Activated T-cell treated with anti-CD3 and anti-CD28 coated beads, Interleukin-2, amount 50 U/mL, for 24 hours (primary cell): ENCODE measurements around the gene OR2B6.
"Not testable (repeated sequence)": the region's sequence is repeated elsewhere in the genome, so short reads cannot be mapped to it uniquely, and the experiment has no call there.

Experiments used
- DNase-seq: peaks from one replicate; pipeline ENCODE4 v3.0.0-alpha.2; 2020
- H3K27ac Mint-ChIP-seq: 2 replicates; pipeline ENCODE4 v1.8.0; 2020; ENCODE audit warnings: mild to moderate bottlenecking, mixed read lengths
- H3K27me3 Mint-ChIP-seq: 2 replicates; pipeline ENCODE4 v1.8.0; 2020; ENCODE audit warnings: mixed read lengths
- H3K36me3 Mint-ChIP-seq: 2 replicates; pipeline ENCODE4 v1.8.0; 2020; ENCODE audit warnings: low read depth, mixed read lengths
- H3K4me1 Mint-ChIP-seq: 2 replicates; pipeline ENCODE4 v1.8.0; 2020; ENCODE audit warnings: low read depth, mixed read lengths
- H3K4me3 Mint-ChIP-seq: 2 replicates; pipeline ENCODE4 v1.8.0; 2020; ENCODE audit warnings: mild to moderate bottlenecking, moderate library complexity, mixed read lengths
- H3K9me3 Mint-ChIP-seq: 2 replicates; pipeline ENCODE4 v1.8.0; 2020; ENCODE audit warnings: mixed read lengths

The OR2B6 gene

GRCh38 chr6:27956941-27957340, at the start of gene OR2B6:
Gene OR2B6 (plus strand): TSS chr6:27957241. CDS start chr6:27957241, 0 bp downstream.
- no peak within 1 kb of the TSS for H3K4me3 Mint-ChIP-seq
- H3K36me3 Mint-ChIP-seq = no peaks in the 10 kb centered on the region
- DNase-seq = no peak
- no peaks in the 10 kb centered on the region for H3K4me1 Mint-ChIP-seq
- no peaks in the 10 kb centered on the region for H3K9me3 Mint-ChIP-seq
- H3K27me3 Mint-ChIP-seq = peaks cover 57% of the 10 kb centered on the region
- H3K27ac Mint-ChIP-seq = no peak within 1 kb of the TSS

GRCh38 chr6:27908017-27908416, 49.0 kb upstream of the OR2B6 start:
- Mint-ChIP-seq H3K9me3 (no peaks in the 10 kb centered on the region), H3K36me3 (no peaks in the 10 kb centered on the region)

GRCh38 chr6:27911956-27912446, 45.0 kb upstream of the OR2B6 start, which contains the start of gene OR2B2:
Gene OR2B2 (minus strand): TSS chr6:27912396. CDS start chr6:27912319, 77 bp downstream.
- Mint-ChIP-seq H3K4me1 (peaks cover 5% of the 10 kb centered on the region), H3K36me3 (no peaks in the 10 kb centered on the region), H3K27me3 (peaks cover 27% of the 10 kb centered on the region), H3K4me3 (no peak within 1 kb of the TSS), H3K27ac (no peak within 1 kb of the TSS), H3K9me3 (no peaks in the 10 kb centered on the region)
- DNase-seq = no peak

More at GRCh38 chr6:27908017-27908416, 49.0 kb upstream of the OR2B6 start:
- peaks cover 21% of the 10 kb centered on the region for H3K27me3 Mint-ChIP-seq
- peaks cover 9% of the 10 kb centered on the region for H3K4me1 Mint-ChIP-seq
- no peak overlapping the region for H3K4me3 Mint-ChIP-seq
- no peak for DNase-seq
- H3K27ac Mint-ChIP-seq = no peak overlapping the region

- no peak overlapping the region for H3K4me3 Mint-ChIP-seq
- H3K27me3 Mint-ChIP-seq = peaks cover 29% of the 10 kb centered on the region
- no peak overlapping the region for H3K27ac Mint-ChIP-seq
- no peaks in the 10 kb centered on the region for H3K36me3 Mint-ChIP-seq
- H3K4me1 Mint-ChIP-seq = no peaks in the 10 kb centered on the region
- no peaks in the 10 kb centered on the region for H3K9me3 Mint-ChIP-seq
- no peak for DNase-seq
Measured at GRCh38 chr6:27922949-27923348, 34.1 kb upstream of the OR2B6 start.

DNA sequence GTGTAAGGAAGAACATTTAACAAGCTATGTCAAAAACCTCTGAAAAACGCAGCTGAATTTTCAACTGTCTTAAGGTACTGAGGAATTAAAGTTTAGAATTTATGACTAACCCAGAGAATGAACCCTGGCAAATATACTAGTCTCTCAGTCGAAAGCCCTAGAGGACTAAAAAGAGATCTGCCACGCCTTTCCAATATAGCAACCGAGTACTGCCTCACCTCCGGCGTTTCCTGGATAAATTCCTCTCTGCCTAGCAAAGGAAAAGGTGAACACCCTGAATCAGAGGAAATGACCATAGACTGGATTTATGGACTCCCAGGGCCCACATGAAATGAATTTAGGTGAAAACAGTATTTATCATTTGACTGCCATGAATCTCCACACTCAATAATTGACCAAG, 32.9 kb upstream of the OR2B6 start:
- H3K27ac Mint-ChIP-seq = no peak overlapping the region
- H3K4me1 Mint-ChIP-seq = no peaks in the 10 kb centered on the region
- peaks cover 40% of the 10 kb centered on the region for H3K27me3 Mint-ChIP-seq
- no peaks in the 10 kb centered on the region for H3K36me3 Mint-ChIP-seq
- no peak for DNase-seq
- no peaks in the 10 kb centered on the region for H3K9me3 Mint-ChIP-seq
- H3K4me3 Mint-ChIP-seq = no peak overlapping the region

DNA sequence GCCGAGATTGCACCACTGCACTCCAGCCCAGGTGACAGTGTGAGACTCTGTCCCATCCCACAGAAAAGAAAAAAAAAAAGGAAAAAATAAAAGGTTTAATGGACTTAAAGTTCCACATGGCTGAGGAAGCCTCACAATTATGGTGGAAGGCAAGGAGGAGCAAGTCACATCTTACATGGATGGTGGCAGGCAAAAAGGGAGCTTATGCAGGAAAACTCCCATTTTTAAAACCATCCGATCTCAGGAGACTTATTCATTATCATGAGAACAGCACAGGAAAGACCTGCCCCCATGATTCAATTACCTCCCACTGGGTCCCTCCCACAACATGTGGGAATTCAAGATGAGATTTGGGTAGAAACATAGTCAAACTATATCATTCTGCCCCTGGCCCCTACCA, 29.0 kb upstream of the OR2B6 start:
- H3K36me3 Mint-ChIP-seq, H3K4me1 Mint-ChIP-seq, DNase-seq, H3K9me3 Mint-ChIP-seq, H3K27ac Mint-ChIP-seq, H3K4me3 Mint-ChIP-seq: not testable (repeated sequence)
- H3K27me3 Mint-ChIP-seq = peaks cover 42% of the 10 kb centered on the region

DNA sequence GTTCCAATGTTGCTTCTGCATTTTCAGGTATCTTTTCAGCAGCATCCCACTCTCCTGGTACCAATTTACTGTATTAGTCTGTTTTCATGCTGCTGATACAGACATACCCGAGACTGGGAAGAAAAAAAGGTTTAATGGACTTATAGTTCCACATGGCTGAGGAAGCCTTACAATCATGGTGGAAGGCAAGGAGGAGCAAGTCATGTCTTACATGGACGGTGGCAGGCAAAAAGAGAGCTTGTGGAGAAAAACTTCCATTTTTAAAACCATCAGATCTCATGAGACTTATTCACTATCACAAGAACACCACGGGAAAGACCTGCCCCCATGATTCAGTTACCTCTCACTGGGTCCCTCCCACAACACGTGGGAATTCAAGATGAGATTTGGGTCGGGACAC, 27.1 kb upstream of the OR2B6 start:
- H3K27me3 Mint-ChIP-seq = peaks cover 43% of the 10 kb centered on the region
- not testable (repeated sequence) for H3K4me3 Mint-ChIP-seq, H3K27ac Mint-ChIP-seq, DNase-seq, H3K36me3 Mint-ChIP-seq, H3K9me3 Mint-ChIP-seq, H3K4me1 Mint-ChIP-seq

DNA sequence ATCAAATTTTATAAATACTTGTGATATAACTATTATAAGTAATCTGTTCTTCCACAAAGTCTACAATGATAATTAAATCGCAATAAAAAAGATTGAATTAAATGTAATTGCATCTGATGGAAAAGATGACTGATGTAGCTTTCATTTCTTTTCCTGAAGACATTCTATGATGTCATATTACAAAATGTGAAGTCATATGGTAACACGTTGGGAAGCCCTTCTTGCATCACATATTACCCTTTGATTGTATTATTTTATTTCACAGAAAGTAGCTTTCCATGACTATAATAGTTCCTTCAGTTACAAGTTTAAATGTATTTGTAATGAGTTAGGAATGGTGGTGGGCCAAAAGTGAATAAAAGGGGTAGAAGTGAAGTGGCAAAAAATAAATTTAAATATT, 25.8 kb upstream of the OR2B6 start:
- Mint-ChIP-seq H3K36me3 (no peaks in the 10 kb centered on the region), H3K27me3 (peaks cover 40% of the 10 kb centered on the region), H3K4me1 (no peaks in the 10 kb centered on the region), H3K27ac (no peak overlapping the region), H3K9me3 (no peaks in the 10 kb centered on the region), H3K4me3 (no peak overlapping the region)
- DNase-seq = no peak

DNA sequence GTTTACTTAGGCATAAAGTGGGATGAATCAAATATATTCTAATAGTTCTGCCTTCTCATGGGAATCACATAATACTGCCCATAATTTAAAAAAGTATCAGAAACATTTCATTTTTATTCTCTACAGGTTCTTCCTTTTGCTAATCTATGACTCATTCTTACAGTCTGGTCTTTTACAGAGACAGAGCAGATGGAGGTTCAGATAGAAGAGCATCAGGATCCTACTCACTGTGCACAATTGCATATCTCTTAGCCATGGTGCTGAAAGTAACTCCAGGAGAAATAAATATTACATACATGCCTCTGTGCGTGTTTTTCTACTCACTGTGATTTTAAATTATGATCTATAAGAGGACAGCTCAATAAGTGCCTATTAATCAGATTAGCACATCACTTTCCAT, 16.3 kb upstream of the OR2B6 start:
- no peaks in the 10 kb centered on the region for H3K4me1 Mint-ChIP-seq
- peaks cover 64% of the 10 kb centered on the region for H3K27me3 Mint-ChIP-seq
- no peak overlapping the region for H3K4me3 Mint-ChIP-seq

DNA sequence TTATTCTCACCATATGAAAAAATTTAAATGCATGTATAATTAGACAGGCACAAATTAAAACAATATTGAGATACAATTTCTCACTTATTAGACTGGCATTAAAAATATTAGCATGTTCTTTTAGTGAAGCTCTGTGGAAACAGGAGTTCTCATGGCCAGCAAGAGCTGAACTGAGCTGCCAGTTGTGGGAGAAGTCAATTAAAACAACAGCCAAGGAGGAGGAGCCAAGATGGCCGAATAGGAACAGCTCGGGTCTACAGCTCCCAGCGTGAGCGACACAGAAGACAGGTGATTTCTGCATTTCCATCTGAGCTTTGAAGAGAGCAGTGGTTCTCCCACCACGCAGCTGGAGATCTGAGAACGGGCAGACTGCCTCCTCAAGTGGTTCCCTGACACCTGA, 14.0 kb upstream of the OR2B6 start:
- H3K4me1 Mint-ChIP-seq, H3K27ac Mint-ChIP-seq, H3K36me3 Mint-ChIP-seq, DNase-seq, H3K9me3 Mint-ChIP-seq, H3K4me3 Mint-ChIP-seq: not testable (repeated sequence)
- H3K27me3 Mint-ChIP-seq = peaks cover 63% of the 10 kb centered on the region

More for the DNA sequence above, 16.3 kb upstream of the OR2B6 start:
- no peak overlapping the region for H3K27ac Mint-ChIP-seq
- peaks cover 2% of the 10 kb centered on the region for H3K9me3 Mint-ChIP-seq
- no peaks in the 10 kb centered on the region for H3K36me3 Mint-ChIP-seq
- no peak for DNase-seq

- Mint-ChIP-seq H3K36me3 (no peaks in the 10 kb centered on the region), H3K4me1 (no peaks in the 10 kb centered on the region), H3K27ac (no peak overlapping the region), H3K4me3 (no peak overlapping the region), H3K27me3 (peaks cover 51% of the 10 kb centered on the region), H3K9me3 (peaks cover 4% of the 10 kb centered on the region)
- DNase-seq = no peak
Measured at GRCh38 chr6:27948237-27948636, 8.8 kb upstream of the OR2B6 start.

- Mint-ChIP-seq H3K27me3 (peaks cover 60% of the 10 kb centered on the region), H3K4me1 (no peaks in the 10 kb centered on the region), H3K4me3 (no peak overlapping the region), H3K27ac (no peak overlapping the region), H3K9me3 (peaks cover 2% of the 10 kb centered on the region), H3K36me3 (no peaks in the 10 kb centered on the region)
- no peak for DNase-seq
Measured at GRCh38 chr6:27951040-27951439, 6.0 kb upstream of the OR2B6 start.

DNA sequence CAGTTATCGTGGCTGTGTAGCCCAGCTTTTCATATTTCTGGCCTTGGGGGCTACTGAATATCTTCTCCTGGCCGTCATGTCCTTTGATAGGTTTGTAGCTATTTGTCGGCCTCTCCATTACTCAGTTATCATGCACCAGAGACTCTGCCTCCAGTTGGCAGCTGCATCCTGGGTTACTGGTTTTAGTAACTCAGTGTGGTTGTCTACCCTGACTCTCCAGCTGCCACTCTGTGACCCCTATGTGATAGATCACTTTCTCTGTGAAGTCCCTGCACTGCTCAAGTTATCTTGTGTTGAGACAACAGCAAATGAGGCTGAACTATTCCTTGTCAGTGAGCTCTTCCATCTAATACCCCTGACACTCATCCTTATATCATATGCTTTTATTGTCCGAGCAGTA, 475 bp downstream of the OR2B6 start:
- Mint-ChIP-seq H3K36me3 (no peaks in the 10 kb centered on the region), H3K4me3 (no peak overlapping the region), H3K9me3 (no peaks in the 10 kb centered on the region), H3K27me3 (peaks cover 53% of the 10 kb centered on the region), H3K4me1 (no peaks in the 10 kb centered on the region), H3K27ac (no peak overlapping the region)
- no peak for DNase-seq

DNA sequence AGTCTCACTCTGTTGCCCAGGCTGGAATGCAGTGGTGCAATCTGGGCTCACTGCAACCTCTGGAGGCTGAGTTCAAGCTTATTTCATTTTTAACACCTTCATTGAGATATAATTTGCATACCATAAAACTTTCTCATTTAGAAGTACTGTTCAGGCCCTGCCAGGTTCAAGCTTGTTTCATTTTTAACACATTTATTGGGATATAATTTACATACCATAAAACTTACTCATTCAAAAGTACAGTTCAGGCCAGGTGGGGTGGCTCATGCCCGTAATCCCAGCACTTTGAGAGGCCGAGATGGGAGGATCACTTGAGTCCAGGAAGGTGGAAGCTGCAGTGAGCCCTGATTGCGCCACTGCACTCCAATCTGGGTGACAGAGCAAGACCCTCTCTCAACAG, 5.5 kb downstream of the OR2B6 start:
- H3K4me3 Mint-ChIP-seq = no peak overlapping the region
- DNase-seq = no peak
- H3K9me3 Mint-ChIP-seq = no peaks in the 10 kb centered on the region
- H3K27me3 Mint-ChIP-seq = peaks cover 49% of the 10 kb centered on the region
- no peak overlapping the region for H3K27ac Mint-ChIP-seq
- no peaks in the 10 kb centered on the region for H3K36me3 Mint-ChIP-seq
- H3K4me1 Mint-ChIP-seq = no peaks in the 10 kb centered on the region

GRCh38 chr6:27966044-27966443, 9.0 kb downstream of the OR2B6 start:
- no peak for DNase-seq
- H3K36me3 Mint-ChIP-seq = no peaks in the 10 kb centered on the region
- H3K4me1 Mint-ChIP-seq = no peaks in the 10 kb centered on the region
- H3K9me3 Mint-ChIP-seq = no peaks in the 10 kb centered on the region
- no peak overlapping the region for H3K27ac Mint-ChIP-seq
- no peak overlapping the region for H3K4me3 Mint-ChIP-seq
- H3K27me3 Mint-ChIP-seq = peaks cover 59% of the 10 kb centered on the region

DNA sequence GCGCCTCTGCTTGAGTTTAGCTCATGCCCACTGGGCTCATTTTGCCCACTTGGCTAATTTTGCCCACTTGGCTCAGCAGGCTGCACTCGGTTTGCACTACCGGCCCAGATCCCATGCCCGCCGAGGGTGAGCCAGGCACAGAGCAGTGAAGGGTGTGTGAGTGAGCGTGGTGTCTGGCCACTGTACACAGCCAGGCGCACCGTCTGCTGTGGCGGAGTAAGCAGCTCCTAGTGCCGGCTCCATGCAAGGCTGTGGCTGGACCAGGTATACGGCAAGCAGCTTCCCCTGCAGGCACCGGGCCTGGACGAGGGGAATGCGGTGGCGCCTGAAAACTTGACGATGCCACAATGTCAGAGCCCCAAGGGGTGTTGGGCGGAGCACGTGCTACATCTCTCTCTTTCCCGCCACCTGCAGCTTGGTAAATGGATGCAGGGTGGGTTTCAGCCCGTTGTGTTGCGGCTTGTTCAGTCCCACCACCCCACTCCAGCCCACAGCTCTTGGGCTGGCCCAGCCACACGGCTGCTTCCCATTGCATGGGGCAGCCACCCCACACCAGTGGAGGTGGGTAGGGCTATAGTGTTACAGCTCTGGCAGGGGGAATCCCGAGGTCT, 9.9 kb downstream of the OR2B6 start:
- DNase-seq = no peak
- Mint-ChIP-seq H3K27ac (no peak overlapping the region), H3K4me1 (no peaks in the 10 kb centered on the region), H3K27me3 (peaks cover 61% of the 10 kb centered on the region), H3K4me3 (no peak overlapping the region), H3K9me3 (no peaks in the 10 kb centered on the region), H3K36me3 (no peaks in the 10 kb centered on the region)
